HEK293T (cell line): ENCODE data around the gene C1QTNF8.

ENCODE experiments used
- ELF4 ChIP-seq: fragments of 450-650 bp; IDR thresholded peaks from 2 replicates; pipeline ENCODE4 v1.6.1; 2017; ENCODE audit warnings: antibody characterized with exemption
- FOXK2 ChIP-seq: fragments of 450-650 bp; IDR thresholded peaks from 2 replicates; pipeline ENCODE4 v1.6.1; 2016; ENCODE audit warnings: mild to moderate bottlenecking
- LEF1 ChIP-seq: fragments of 450-650 bp; IDR thresholded peaks from 2 replicates; pipeline ENCODE4 v1.6.1; 2017; ENCODE audit warnings: mild to moderate bottlenecking, borderline replicate concordance
- NFRKB ChIP-seq: fragments of 450-650 bp; IDR thresholded peaks from 2 replicates; pipeline ENCODE4 v1.6.1; 2016; ENCODE audit warnings: mild to moderate bottlenecking, moderate library complexity
- SP1 ChIP-seq: fragments of 450-650 bp; IDR thresholded peaks from 2 replicates; pipeline ENCODE4 v1.6.1; 2017
- SUZ12 ChIP-seq: fragments of 450-650 bp; IDR thresholded peaks from 2 replicates; pipeline ENCODE4 v1.6.1; 2016; ENCODE audit warnings: mild to moderate bottlenecking

GRCh38 chr16:1073566-1074378 lies 22.3 kb downstream of the C1QTNF8 start:
- TF ChIP-seq ELF4 (no peak), LEF1 (no peak), SUZ12 (no peak), FOXK2 (no peak), NFRKB (no peak), SP1 (no peak)
